Measurements from ENCODE around the gene APBA1. TPM values are rescaled to one million over a fixed set of nuclear protein-coding genes. Genes with fewer than 3 reads are reported as not detected.
"Not testable (repeated sequence)": the region's sequence is repeated elsewhere in the genome, so short reads cannot be mapped to it uniquely, and the experiment has no call there.

Gene APBA1
- total RNA-seq, 1 donor from 2014 or later = 8.7 TPM

DNA sequence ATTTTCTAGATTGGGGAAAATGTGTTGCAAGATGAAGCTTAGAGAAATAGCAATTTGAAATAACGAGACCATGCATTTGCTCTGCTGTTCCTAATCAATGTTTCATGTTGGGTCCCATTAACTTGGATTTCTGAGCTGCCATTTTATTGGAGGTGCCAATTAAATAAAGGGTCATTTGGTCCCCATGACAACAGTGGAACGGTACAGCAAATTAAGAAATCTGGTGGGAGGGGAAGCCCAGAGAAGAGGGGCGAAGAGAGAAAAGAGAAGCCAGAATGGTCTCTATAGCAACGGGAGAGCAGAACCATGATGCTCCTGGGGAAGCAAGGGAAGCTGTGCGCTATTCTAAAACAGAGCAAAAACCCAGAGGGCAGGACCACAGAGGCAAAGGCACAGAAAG is 226.9 kb downstream of the APBA1 start:
- H3K27ac ChIP-seq = no peak overlapping the region
- no peaks in the 10 kb centered on the region for H3K9me3 ChIP-seq
- H3K36me3 ChIP-seq = peaks cover 11 to 37% of the 10 kb centered on the region in 2 donors
- H3K4me3 ChIP-seq = no peak overlapping the region
- intact Hi-C loops (cut with DNase I) = no loop called here
- no peaks in the 10 kb centered on the region for H3K27me3 ChIP-seq
- TF ChIP-seq CTCF (IDR thresholded peaks at IDR 0.05) = no peak
- DNase-seq (ENCODE audit: low spot score in 2 of 2) = no peak
- no peaks in the 10 kb centered on the region for H3K4me1 ChIP-seq

GRCh38 chr9:69444791-69445190 is 227.4 kb downstream of the APBA1 start:
- intact Hi-C loops (cut with DNase I) = no loop called here
- TF ChIP-seq CTCF (IDR thresholded peaks at IDR 0.05) = no peak
- DNase-seq (ENCODE audit: low spot score in 2 of 2) = no peak

DNA sequence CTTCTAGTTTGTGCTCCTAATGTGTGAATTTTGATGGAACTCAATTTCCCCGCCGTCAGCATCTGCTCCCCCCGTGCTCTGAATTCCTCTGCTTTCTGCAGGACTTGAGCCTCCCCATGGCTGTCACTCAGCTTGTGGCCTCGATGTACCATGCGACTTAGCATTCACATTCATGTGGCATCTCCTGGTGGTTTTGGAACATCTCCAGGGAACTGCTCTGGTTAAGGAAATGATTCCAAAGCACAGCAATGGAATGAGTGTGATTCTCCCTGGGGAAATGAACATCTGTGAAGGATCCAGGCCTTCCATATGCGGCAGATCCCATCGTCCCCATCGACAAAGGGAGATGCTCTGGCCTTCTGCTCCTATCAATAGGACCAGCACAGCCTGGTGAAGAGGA is 228.2 kb downstream of the APBA1 start:
- intact Hi-C loops (cut with DNase I) = no loop called here

More at GRCh38 chr9:69444791-69445190, 227.4 kb downstream of the APBA1 start:
- no peak overlapping the region for H3K4me3 ChIP-seq
- H3K9me3 ChIP-seq = no peaks in the 10 kb centered on the region
- H3K36me3 ChIP-seq = peaks cover 11 to 39% of the 10 kb centered on the region in 2 donors
- no peaks in the 10 kb centered on the region for H3K27me3 ChIP-seq
- no peak overlapping the region for H3K27ac ChIP-seq
- H3K4me1 ChIP-seq = no peaks in the 10 kb centered on the region

GRCh38 chr9:69443178-69443577 is 229.0 kb downstream of the APBA1 start:
- intact Hi-C loops (cut with DNase I) = loop anchor here (2.0 kb wide), 1 partner anchor 44 kb away; no protein-coding TSS in a partner anchor
- Histone ChIP-seq H3K4me1 (no peaks in the 10 kb centered on the region), H3K27me3 (no peaks in the 10 kb centered on the region), H3K27ac (no peak overlapping the region), H3K4me3 (no peak overlapping the region), H3K9me3 (no peaks in the 10 kb centered on the region), H3K36me3 (peaks cover 11 to 29% of the 10 kb centered on the region in 2 donors)
- no peak for TF ChIP-seq CTCF (IDR thresholded peaks at IDR 0.05)
- no peak for DNase-seq (ENCODE audit: low spot score in 2 of 2)

More for the DNA sequence above, 228.2 kb downstream of the APBA1 start:
- Histone ChIP-seq H3K27me3 (no peaks in the 10 kb centered on the region), H3K27ac (no peak overlapping the region), H3K36me3 (peaks cover 11 to 37% of the 10 kb centered on the region in 2 donors), H3K4me3 (no peak overlapping the region), H3K9me3 (no peaks in the 10 kb centered on the region), H3K4me1 (no peaks in the 10 kb centered on the region)
- TF ChIP-seq CTCF (IDR thresholded peaks at IDR 0.05) = no peak
- DNase-seq (ENCODE audit: low spot score in 2 of 2) = no peak

- Histone ChIP-seq H3K9me3 (no peaks in the 10 kb centered on the region), H3K27ac (no peak overlapping the region), H3K27me3 (no peaks in the 10 kb centered on the region), H3K4me3 (no peak overlapping the region), H3K4me1 (no peaks in the 10 kb centered on the region), H3K36me3 (peaks cover 11 to 24% of the 10 kb centered on the region in 2 donors)
- intact Hi-C loops (cut with DNase I) = loop anchor here (2.0 kb wide), 1 partner anchor 44 kb away; no protein-coding TSS in a partner anchor
- DNase-seq (ENCODE audit: low spot score in 2 of 2) = no peak
- no peak for TF ChIP-seq CTCF (IDR thresholded peaks at IDR 0.05)
These were observed 229.7 kb downstream of the APBA1 start for GRCh38 chr9:69442486-69442885.

GRCh38 chr9:69440254-69440955 is 231.8 kb downstream of the APBA1 start:
- intact Hi-C loops (cut with DNase I); H3K27ac ChIP-seq; DNase-seq (ENCODE audit: low spot score in 2 of 2); H3K4me3 ChIP-seq; H3K9me3 ChIP-seq; H3K27me3 ChIP-seq; H3K4me1 ChIP-seq: not testable (repeated sequence)
- peaks cover 7 to 24% of the 10 kb centered on the region in 2 donors for H3K36me3 ChIP-seq

DNA sequence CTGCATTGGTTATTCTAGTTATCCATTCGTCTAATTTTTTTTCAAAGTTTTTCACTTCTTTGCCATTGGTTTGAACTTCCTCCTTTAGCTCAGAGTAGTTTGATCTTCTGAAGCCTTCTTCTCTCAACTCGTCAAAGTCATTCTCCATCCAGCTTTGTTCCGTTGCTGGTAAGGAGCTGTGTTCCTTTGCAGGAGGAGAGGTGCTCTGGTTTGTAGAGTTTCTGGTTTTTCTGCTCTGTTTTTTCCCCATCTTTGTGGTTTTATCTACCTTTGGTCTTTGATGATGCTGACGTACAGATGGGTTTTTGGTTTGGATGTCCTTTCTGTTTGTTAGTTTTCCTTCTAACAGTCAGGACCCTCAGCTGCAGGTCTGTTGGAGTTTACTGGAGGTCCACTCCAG is 232.5 kb downstream of the APBA1 start:
- H3K4me1 ChIP-seq; H3K4me3 ChIP-seq; intact Hi-C loops (cut with DNase I); H3K27ac ChIP-seq; H3K27me3 ChIP-seq; DNase-seq (ENCODE audit: low spot score in 2 of 2); H3K9me3 ChIP-seq: not testable (repeated sequence)
- H3K36me3 ChIP-seq = peaks cover 7 to 24% of the 10 kb centered on the region in 2 donors

Data from ascending aorta (tissue), 2 donors.